NCI-H524 treated with DMSO at 0.1 percent for 48 hours (cell line): ENCODE results near the gene CHDH.

Experiments used
- DNase-seq: peaks from one replicate; lab custom pipeline; 2025; lab: John Stamatoyannopoulos, UW

CHDH gene

DNA sequence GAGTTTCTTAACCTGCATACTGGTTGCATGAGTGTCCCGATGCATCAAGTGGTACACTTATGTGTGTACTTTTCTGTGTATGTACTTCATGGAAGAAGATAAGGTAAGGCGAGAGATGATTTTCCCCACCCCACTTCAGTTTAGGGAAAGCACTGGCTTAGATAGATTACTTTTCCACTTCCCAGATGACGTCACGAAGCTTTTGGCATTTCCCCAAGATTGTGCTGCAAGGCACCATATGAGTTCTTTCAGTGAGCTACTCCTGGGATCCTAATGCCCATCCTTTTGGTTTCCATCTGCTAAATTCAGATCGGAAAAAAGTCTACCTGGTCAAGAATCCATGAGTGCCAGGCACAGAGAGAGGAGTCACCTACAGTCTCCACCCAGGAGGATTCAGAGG, 4.7 kb upstream of the CHDH start:
- DNase-seq: no peak

- DNase-seq: no peak
Measured at GRCh38 chr3:53849916-53850315, 3.7 kb upstream of the CHDH start.

DNA sequence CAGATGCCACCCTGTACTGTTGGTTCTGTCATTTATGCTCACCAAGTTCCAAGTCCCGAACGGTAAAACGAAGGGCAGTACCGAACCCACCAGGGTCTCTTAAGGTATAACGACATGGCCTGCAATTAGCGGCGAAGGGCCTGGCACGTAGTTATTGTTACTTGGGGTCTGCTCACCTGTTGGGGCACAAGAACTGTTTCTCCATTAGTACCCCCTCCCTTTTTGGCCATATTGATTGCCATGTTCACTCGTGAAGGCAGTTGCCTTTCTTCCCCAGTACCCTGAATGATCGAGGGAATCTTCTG, 584 bp upstream of the CHDH start:
- no peak for DNase-seq

GRCh38 chr3:53845881-53846133, 412 bp downstream of the CHDH start:
- no peak for DNase-seq

GRCh38 chr3:53845103-53845880, 927 bp downstream of the CHDH start:
- no peak for DNase-seq

GRCh38 chr3:53844262-53845102, 1.7 kb downstream of the CHDH start:
- no peak for DNase-seq

GRCh38 chr3:53843195-53844177, 2.7 kb downstream of the CHDH start:
- DNase-seq: peak; percentile 57

GRCh38 chr3:53842436-53843194, 3.6 kb downstream of the CHDH start:
- DNase-seq: no peak

DNA sequence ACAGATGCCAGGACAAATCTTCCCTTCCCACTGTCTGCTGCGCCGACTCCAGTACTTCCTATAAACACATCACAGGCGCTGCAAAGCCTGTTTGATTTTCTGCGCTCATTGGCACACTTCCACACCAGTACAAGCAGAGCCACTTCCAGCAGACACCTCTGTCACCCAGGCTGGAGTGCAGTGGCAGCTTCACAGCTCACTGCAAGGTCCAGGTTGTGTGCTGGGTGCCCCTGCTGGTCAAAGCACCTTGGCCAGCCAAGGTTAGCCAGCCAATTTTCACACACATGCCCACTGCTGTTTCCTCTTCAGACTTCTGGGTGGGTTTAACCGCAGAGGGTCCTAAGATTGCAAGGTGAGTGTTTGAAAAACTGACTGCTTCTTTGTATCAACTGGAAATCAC, 4.9 kb downstream of the CHDH start:
- DNase-seq: no peak

- DNase-seq: no peak
Measured at GRCh38 chr3:53837331-53837730, 8.9 kb downstream of the CHDH start.

- DNase-seq: no peak
Measured at GRCh38 chr3:53836084-53836872, 9.9 kb downstream of the CHDH start.

- no peak for DNase-seq
Measured at GRCh38 chr3:53835257-53835656, 11.0 kb downstream of the CHDH start.

- no peak for DNase-seq
Measured at GRCh38 chr3:53834429-53835095, 11.7 kb downstream of the CHDH start.

DNA sequence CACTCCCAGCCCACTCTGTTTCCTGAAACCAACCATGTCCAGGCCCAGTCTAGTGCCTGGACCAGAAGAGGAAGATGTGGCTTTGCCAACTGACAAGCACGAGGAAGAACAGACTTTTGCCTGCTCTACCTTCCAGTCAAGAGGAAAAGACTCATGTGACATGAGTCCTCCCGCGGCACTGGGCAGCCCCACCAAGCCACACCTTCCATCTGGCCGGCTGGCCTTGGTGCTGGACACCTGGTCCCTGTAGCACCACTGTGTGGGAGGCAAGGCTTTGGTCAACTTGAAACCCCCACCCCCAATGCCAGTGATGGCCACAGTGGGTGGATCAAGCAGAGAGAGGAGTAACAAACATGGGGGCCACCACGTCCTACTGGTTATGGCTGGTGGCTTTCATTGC, 12.5 kb downstream of the CHDH start:
- DNase-seq: no peak

DNA sequence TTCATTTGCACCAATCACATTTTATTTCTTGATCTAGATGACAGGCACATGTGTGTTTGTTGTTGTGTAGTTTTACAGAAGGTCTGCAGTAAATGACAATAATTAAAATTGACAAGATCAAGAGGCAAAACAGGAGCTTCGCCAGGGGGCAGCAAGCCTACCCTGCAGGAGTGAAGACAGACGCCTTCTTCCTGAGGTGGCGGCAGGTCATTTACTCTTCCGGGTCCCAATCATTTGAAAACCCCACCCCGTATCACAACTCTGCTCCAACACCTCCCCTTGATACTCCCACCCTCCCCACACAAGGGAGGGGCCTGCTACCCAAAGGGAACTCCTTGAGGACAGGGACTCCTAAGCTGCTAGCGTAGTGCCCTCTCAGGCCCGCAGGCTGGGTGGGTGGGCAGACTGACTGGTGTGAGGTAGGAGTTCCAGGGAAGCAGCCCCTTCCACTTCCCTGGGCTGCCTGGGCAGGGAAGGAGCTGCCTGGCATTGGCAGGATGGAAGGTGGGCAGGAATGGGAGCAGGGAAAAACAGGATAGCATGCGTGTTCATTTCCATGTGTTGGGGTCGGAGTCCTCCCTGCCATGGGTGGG, 13.1 kb downstream of the CHDH start:
- no peak for DNase-seq

DNA sequence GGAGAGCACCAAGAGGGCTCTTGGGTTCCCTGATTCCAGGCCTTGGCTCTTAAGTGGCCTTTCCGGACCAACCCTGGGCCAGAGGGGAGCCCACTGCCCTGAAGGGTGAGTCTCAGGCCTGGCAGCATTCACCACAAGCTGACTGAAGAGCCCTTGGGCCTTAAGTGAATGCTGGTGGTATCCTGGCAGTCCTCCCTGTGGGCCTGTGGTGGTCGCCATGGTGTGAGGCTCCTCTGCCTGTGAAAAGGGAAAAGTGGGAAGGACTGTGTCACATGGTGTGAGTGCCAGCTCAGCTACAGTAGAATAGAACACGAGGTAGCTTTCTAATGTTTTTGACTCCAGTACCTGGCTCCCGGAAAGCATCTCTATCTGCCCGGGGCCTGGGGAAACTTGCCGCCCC, 15.3 kb downstream of the CHDH start:
- no peak for DNase-seq

DNA sequence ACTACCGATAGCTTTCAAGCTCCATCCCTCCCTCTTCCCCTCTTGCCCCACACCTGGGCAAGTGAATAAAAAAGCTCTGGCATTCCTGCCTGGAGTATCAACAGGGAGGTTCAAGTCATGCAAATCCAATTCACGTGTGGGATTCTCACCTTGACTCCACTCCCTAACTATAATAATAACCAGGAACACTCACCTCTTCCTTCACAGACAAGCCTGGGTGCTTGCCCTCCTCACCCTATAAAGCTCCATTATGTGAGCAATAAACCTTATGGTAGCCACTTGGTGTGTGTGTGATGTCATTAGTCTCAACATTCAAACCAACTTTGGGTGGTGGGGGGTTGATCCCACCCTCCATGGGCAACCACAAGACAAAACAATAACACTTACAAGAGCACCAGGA, 16.6 kb downstream of the CHDH start:
- no peak for DNase-seq

- DNase-seq: no peak
Measured at GRCh38 chr3:53828581-53828980, 17.6 kb downstream of the CHDH start.

DNA sequence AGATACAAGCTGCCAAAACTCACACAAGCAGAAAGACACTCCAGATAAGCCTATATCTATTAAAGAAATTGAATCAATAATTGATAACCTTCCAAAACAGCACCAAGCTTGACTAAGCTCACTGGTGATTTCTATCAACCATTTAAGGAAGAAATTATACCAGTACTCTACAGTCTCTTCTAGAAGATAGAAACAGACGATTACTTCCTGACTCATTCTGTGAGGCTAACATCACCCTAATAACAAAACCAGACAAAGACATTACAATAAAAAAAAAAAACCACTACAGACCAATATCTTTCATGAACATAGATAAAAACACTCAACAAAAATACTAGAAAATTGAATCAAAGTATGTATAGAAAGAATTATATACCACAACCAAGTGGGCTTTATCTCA, 20.2 kb downstream of the CHDH start:
- no peak for DNase-seq

GRCh38 chr3:53824795-53825194, 21.4 kb downstream of the CHDH start:
- DNase-seq: no peak
